Cardiac muscle cell (in vitro differentiated cells and primary cell): ENCODE data around the gene DNAI7. TPM values are rescaled to one million over a fixed set of nuclear protein-coding genes. Genes with fewer than 3 reads are reported as not detected.

Experiments
- DNase-seq, 2 donors: peaks; one replicate each; pipeline versions ENCODE4 v3.0.0 to v3.0.0-alpha.2; 2010 to 2017; ENCODE audit warnings: low read depth in 1 of 2, low spot score in 1 of 2
- H3K27ac ChIP-seq: fragments of 200-600 bp; sonication (generic); 2 replicates; pipeline ENCODE4 v1.5.1; 2016
- H3K27me3 ChIP-seq: fragments of 200-600 bp; sonication (generic); 2 replicates; pipeline ENCODE4 v1.6.0; 2016; ENCODE audit warnings: control low read depth
- H3K36me3 ChIP-seq: fragments of 200-600 bp; sonication (generic); 2 replicates; pipeline ENCODE4 v1.5.1; 2016; ENCODE audit warnings: control low read depth
- H3K4me1 ChIP-seq: fragments of 200-600 bp; sonication (generic); 2 replicates; pipeline ENCODE4 v1.8.1; 2017; ENCODE audit warnings: low read depth, mild to moderate bottlenecking, mixed run types
- H3K4me3 ChIP-seq: fragments of 200-600 bp; sonication (generic); 2 replicates; pipeline ENCODE4 v1.5.1; 2016; ENCODE audit warnings: mild to moderate bottlenecking
- H3K9me3 ChIP-seq: fragments of 200-600 bp; sonication (generic); 2 replicates; pipeline ENCODE4 v1.5.1; 2017; ENCODE audit warnings: low read depth, mild to moderate bottlenecking, control low read depth
- CTCF ChIP-seq: IDR thresholded peaks from 2 replicates; pipeline ENCODE4 v1.5.1; 2012; ENCODE audit warnings: low read depth, mild to moderate bottlenecking, low read length
- polyA plus RNA-seq: library from polyadenylated mRNA; unstranded; fragments of >200 nt; fragmentation: Nextera tagmentation; extraction: Ambion mirVana; gene quantifications from 2 replicates; pipeline ENCODE4 v1.2.1, GENCODE V29; 2016
- total RNA-seq: library from RNA; depleted of rRNA; stranded (reverse); fragments of >200 nt; gene quantifications from 2 replicates; pipeline ENCODE4 v1.2.3, GENCODE V29; 2016

The DNAI7 gene
- total and polyA plus RNA-seq, 2 experiments from 2014 or later: 0.57 to 0.77 TPM

DNA sequence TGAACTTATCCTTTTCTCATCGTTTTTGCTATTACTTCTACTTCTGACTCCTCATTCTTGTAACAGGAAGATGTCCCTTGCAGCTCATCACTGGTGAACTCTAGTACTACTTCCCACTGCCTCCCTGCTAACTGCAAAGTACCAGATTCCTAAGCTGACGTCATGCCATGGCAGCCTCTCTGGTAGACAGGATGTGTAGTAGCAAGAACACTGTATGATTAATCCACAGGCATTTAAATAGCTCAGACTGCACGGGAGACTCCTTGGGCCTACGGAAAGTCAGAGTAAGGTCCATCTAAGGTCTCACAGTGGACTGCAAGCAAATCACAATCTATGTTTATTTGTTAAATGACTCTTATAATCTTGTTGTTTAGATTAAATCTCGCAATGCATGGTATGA lies 43.5 kb downstream of the DNAI7 start:
- Histone ChIP-seq H3K9me3 (no peaks in the 10 kb centered on the region), H3K4me1 (no peaks in the 10 kb centered on the region), H3K27ac (no peak overlapping the region), H3K27me3 (no peaks in the 10 kb centered on the region), H3K4me3 (no peak overlapping the region), H3K36me3 (no peaks in the 10 kb centered on the region)
- DNase-seq: peak; percentile 35 to 95
- TF ChIP-seq CTCF: no peak

DNA sequence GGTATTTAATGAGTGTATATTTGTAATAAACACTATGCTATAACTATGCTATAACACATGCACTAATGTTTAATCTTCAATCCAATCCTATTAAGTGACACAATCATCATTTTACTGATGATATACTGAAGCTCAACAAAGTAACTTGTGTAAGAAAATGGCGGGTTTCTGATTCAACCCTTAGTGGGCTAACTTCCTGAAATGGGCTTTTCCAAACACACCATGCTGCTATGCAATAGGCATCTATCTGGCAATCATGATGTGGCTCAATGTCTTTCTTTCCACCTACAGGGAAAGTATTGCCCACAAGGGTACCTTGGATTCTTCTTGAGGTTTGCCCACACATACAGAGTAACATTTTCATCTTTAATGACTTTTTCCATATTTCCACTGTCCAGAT lies 48.3 kb downstream of the DNAI7 start:
- no peak for TF ChIP-seq CTCF
- no peaks in the 10 kb centered on the region for H3K4me1 ChIP-seq
- no peaks in the 10 kb centered on the region for H3K36me3 ChIP-seq
- H3K9me3 ChIP-seq: no peaks in the 10 kb centered on the region
- no peak for DNase-seq
- no peak overlapping the region for H3K4me3 ChIP-seq
- H3K27me3 ChIP-seq: no peaks in the 10 kb centered on the region
- H3K27ac ChIP-seq: no peak overlapping the region

DNA sequence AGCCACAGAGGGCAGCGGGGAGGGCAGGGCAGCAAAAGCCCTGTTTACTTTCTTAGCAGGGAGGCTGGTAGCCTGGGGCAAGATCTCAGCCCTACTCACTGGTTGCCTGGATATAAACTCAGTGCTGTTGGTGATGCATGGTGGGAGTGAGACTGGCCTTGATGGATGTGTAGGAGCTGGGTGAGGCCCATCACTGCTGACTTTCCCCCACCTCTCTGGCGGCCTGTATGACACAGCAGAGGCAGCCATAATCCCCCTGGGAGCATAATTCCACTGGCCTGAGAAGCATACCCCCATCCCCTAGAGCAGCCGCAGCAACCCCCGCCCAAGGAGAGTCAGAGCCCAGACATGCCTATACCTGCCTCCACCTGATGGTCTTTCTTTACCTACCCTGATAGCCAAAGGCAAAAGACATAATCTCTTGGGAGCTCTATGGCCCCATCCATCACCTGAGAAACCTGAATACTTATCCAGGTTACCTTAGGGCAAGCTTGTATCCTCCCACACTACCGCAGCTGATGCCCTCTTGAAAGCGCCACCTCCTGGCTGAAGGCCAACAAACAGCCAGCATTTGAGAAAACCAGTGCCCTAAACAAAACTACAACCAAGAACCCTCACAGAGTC lies 59.3 kb downstream of the DNAI7 start:
- H3K4me3 ChIP-seq: no peak overlapping the region
- H3K4me1 ChIP-seq: no peaks in the 10 kb centered on the region
- no peaks in the 10 kb centered on the region for H3K9me3 ChIP-seq
- no peaks in the 10 kb centered on the region for H3K27me3 ChIP-seq
- no peak overlapping the region for H3K27ac ChIP-seq
- no peak for DNase-seq
- no peak for TF ChIP-seq CTCF
- H3K36me3 ChIP-seq: no peaks in the 10 kb centered on the region

DNA sequence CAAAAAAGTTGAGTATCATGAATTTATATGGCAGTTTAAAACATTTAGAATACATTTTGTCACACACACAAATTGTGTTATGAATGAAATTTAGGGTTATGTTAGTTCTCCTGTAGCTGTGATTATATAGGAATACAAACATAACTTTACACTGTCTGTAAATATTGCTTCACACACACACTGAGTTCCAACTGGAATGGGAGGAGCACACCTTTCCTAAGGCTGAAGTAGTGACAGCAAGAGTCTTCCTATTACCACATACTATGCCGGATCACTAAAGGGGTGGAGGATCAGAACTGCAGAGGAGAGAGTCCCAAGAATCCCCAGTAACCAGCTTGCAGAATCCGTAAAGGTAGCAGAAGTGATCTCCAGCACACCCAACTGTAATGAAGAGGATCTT lies 63.7 kb downstream of the DNAI7 start:
- no peaks in the 10 kb centered on the region for H3K27me3 ChIP-seq
- no peak for DNase-seq
- TF ChIP-seq CTCF: no peak
- H3K9me3 ChIP-seq: no peaks in the 10 kb centered on the region
- no peaks in the 10 kb centered on the region for H3K36me3 ChIP-seq
- H3K4me1 ChIP-seq: no peaks in the 10 kb centered on the region
- H3K27ac ChIP-seq: no peak overlapping the region
- no peak overlapping the region for H3K4me3 ChIP-seq

- Histone ChIP-seq H3K36me3 (no peaks in the 10 kb centered on the region), H3K27ac (no peak overlapping the region), H3K4me3 (no peak overlapping the region), H3K9me3 (no peaks in the 10 kb centered on the region), H3K4me1 (no peaks in the 10 kb centered on the region), H3K27me3 (no peaks in the 10 kb centered on the region)
- DNase-seq: peak; percentile 50 to 59
- TF ChIP-seq CTCF: peak; percentile 57
Measured at GRCh38 chr12:25130741-25131188, 64.2 kb downstream of the DNAI7 start.

DNA sequence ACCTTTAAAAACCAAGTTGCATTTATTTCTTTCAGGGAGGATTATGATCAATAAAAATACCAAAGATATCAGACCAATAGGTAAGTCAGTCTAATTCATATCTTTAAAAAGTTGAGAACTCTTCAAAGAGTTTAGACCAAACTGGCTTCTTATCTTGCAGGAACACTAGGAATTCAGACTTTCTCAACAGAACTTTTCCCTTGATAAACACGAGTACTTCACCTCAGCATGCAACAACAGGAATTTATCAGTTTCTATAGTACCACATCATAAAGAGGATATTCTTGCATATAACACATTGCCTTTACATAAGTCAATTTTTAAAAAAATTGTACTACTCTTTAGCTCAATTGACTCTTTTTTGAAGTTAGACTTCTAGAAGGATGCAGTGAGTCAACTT lies 68.2 kb downstream of the DNAI7 start:
- H3K27ac ChIP-seq: no peak overlapping the region
- H3K36me3 ChIP-seq: no peaks in the 10 kb centered on the region
- DNase-seq: no peak
- no peak overlapping the region for H3K4me3 ChIP-seq
- no peak for TF ChIP-seq CTCF
- H3K4me1 ChIP-seq: no peaks in the 10 kb centered on the region
- H3K27me3 ChIP-seq: no peaks in the 10 kb centered on the region
- H3K9me3 ChIP-seq: no peaks in the 10 kb centered on the region
